ENCODE results near the gene EXOC3L4.

DNA sequence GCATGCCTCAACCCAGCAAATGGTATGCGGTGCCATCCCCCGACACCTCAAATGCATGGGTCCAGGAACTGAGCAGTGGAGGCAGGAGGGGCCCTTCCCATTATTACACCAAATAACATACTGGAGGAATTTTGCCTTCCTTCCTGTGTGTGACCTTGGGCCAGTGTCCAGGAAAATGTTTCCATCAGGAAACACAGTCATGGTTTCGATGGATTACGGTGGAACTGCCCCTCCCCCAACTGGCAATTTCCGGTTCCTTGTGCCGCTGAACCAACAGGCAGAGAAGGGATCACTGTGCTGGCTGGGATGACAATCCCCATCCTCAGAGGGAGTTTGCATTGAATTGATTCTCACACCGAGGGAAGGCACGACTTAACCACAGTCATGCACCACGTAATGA lies 28.1 kb upstream of the EXOC3L4 start:
- TF ChIP-seq EZH2 (IDR thresholded peaks at IDR 0.05; ENCODE audit: insufficient read depth, poor library complexity, severe bottlenecking) (no peak), EZH2phosphoT487 (IDR thresholded peaks at IDR 0.05; ENCODE audit: insufficient read depth, low read depth) (no peak)

All from GM23248 (cell line).